NCI-H2107 treated with DMSO at 0.1 percent for 48 hours (cell line): ENCODE results near the gene TAX1BP1.
"Not testable (repeated sequence)": the region's sequence is repeated elsewhere in the genome, so short reads cannot be mapped to it uniquely, and the experiment has no call there.

Source experiments
- DNase-seq: peaks from one replicate; lab custom pipeline; 2025; ENCODE audit not compliant: unreplicated experiment; lab: John Stamatoyannopoulos, UW

The TAX1BP1 gene

DNA sequence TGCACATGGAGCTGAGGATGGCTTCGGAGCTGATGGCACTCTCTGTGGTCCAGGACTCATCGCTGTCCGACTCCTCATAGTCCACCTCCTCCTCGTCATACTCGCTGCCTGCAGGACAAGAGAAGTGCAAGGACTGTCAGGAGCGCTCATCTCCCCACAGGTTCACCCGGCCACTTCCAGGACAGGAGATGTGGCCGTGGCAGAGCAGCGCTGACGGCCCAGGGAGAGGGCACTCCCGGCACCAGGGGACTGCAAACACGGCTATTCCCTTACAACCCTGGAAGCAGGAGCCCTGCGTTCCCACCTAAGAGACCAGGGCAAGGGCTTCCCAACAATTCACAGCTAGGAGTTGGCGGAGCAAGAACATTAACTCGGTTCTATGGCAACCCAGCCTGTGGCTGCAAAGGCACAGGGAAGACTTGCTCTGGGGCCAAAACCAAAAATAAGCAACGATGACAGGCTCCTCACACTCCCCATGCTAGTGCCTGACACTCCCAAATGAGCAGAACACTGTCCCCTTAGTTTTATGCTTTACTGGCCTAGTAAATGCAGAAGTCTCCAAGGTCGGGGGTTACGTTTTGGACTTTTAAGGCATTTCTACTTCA is 100.9 kb downstream of the TAX1BP1 start:
- DNase-seq, result no peak

GRCh38 chr7:27842094-27842692 is 102.2 kb downstream of the TAX1BP1 start:
- DNase-seq, result no peak

GRCh38 chr7:27842851-27843250 is 102.9 kb downstream of the TAX1BP1 start:
- no peak for DNase-seq

GRCh38 chr7:27843584-27844305 is 103.8 kb downstream of the TAX1BP1 start:
- DNase-seq, result no peak

- DNase-seq, result no peak
Measured at GRCh38 chr7:27846388-27846787, 106.4 kb downstream of the TAX1BP1 start.

DNA sequence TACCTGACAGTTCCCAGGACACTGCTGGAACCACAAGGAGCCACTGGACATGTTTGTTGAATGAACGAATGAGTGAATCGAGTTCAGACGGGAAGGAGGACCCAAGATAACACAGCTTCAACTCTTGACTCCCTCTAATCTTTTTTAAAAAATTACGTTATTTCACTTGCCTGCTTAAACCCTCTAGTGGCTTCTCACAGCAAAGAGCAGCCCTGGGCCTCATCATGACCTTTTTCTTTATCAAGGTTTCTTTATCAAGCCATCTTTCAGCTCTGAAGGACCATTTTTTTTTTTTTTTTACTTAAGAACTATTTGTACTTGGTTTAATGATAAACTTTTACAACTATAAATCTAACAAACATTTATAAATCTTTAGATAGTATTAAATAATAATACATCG is 110.6 kb downstream of the TAX1BP1 start:
- DNase-seq, result no peak

- DNase-seq, result not testable (repeated sequence)
Measured at GRCh38 chr7:27856703-27857485, 116.9 kb downstream of the TAX1BP1 start.

DNA sequence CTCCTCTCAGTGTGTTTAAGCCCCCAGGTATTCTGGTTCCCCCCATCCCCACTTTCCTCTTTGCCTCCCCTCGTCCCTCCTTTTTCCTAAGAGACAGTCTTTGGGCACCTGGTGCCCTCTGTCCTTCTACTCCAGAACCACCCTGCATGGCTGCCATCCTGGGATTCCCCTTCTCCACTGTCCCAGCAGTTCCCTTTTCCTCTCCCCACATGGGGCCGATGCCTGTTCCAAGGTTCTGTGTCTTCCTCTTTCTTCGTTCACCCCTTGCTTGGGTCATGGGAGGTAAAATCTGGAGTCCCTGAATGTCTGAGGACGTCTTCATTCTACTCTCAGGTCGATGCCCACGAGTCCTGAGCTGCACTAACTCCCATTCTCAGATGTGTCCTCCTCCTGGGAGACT is 120.8 kb downstream of the TAX1BP1 start:
- DNase-seq, result no peak

- no peak for DNase-seq
Measured at GRCh38 chr7:27861747-27862146, 121.8 kb downstream of the TAX1BP1 start.

GRCh38 chr7:27863880-27864279 is 123.9 kb downstream of the TAX1BP1 start:
- no peak for DNase-seq

GRCh38 chr7:27866256-27866655 is 126.3 kb downstream of the TAX1BP1 start:
- DNase-seq, result no peak

GRCh38 chr7:27866828-27867672 is 127.1 kb downstream of the TAX1BP1 start:
- no peak for DNase-seq

GRCh38 chr7:27868131-27868550 is 128.2 kb downstream of the TAX1BP1 start:
- DNase-seq, result no peak

DNA sequence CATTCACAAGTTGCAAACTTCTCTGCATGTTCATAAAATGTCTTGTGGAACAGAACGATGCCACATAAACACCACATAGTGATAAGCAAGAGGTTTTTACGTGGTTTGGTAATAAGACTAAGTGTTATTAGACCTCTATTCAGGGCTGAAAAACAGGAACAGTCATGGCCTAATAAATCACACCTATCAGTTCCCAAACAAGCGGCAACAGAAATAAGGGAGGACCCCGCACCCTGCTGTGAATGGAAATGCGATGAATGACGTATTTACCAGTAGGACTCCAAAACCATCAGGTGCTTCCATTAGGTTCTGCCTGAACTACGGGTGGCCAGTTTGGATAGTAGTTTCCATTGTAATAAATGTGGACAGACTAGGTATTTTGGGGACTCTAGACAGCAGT is 129.1 kb downstream of the TAX1BP1 start:
- no peak for DNase-seq

GRCh38 chr7:27870595-27870994 is 130.6 kb downstream of the TAX1BP1 start:
- DNase-seq, result no peak

GRCh38 chr7:27871086-27871485 is 131.1 kb downstream of the TAX1BP1 start:
- no peak for DNase-seq

DNA sequence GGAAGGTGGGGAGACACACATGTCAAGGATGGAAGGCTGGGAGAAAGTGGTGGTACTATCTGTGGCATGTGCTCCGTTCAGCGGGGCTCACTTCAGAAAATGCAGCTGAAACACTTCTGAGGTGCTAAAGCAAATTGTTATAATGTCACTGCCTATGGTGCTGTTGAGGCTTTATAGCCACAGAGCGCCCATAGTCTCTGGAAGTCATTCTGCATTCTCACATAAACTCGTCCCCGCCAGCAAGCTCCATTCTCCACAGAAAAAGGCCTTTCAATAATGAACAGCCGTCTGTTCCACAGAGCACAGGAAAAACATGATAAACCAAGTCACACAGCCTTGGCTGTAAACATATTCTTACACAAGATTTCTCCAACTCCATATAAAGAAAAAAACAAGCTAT is 131.9 kb downstream of the TAX1BP1 start:
- no peak for DNase-seq

GRCh38 chr7:27872356-27873275 is 132.7 kb downstream of the TAX1BP1 start:
- DNase-seq, result no peak
